ENCODE results near the gene FHOD3.

DNA sequence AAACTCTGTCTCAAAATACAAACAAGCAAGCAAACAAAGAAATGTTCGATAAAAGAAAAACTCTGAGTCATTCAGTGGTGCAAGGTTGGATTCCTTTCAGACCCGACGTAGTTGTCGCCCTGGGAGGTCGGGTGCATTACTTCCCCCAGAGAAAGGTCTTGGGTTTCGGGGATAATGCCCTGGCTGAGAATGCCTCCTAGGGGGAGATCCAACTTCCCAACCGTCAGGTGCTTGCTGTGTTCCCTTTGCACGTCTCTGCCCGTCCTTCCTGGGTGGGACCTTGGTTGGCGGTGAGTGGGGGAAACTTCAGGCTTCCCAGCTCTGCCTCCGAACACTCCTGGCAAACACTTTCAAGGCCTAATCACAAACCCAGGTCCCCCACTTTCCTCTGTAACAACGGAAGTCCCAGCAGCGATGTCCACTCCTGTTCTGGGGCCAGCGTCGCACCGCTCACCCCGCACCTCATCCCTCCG, 530.7 kb downstream of the FHOD3 start:
- TF ChIP-seq, protein P1, sequence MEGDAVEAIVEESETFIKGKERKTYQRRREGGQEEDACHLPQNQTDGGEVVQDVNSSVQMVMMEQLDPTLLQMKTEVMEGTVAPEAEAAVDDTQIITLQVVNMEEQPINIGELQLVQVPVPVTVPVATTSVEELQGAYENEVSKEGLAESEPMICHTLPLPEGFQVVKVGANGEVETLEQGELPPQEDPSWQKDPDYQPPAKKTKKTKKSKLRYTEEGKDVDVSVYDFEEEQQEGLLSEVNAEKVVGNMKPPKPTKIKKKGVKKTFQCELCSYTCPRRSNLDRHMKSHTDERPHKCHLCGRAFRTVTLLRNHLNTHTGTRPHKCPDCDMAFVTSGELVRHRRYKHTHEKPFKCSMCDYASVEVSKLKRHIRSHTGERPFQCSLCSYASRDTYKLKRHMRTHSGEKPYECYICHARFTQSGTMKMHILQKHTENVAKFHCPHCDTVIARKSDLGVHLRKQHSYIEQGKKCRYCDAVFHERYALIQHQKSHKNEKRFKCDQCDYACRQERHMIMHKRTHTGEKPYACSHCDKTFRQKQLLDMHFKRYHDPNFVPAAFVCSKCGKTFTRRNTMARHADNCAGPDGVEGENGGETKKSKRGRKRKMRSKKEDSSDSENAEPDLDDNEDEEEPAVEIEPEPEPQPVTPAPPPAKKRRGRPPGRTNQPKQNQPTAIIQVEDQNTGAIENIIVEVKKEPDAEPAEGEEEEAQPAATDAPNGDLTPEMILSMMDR (IDR thresholded peaks at IDR 0.05 in 8 of 11, conservative IDR thresholded peaks at IDR 0.05 in 3 of 11), result no peak
- no peak for TF ChIP-seq POLR2A (IDR thresholded peaks at IDR 0.05)

Data from spleen (tissue), 7 donors.